GM12878 (cell line): ENCODE data around the gene TRIP11.

ENCODE experiments used
- KDM1A ChIP-seq: fragments of 200-600 bp; sonication (generic); IDR thresholded peaks from 2 replicates; pipeline ENCODE4 v1.6.1; 2016; ENCODE audit warnings: borderline replicate concordance
- NR2C2 ChIP-seq: IDR thresholded peaks from 2 replicates; pipeline ENCODE4 v1.6.1; 2011; ENCODE audit warnings: borderline replicate concordance, low read depth; ENCODE audit not compliant: control insufficient read depth, insufficient read length
- RAD21 ChIP-seq: IDR thresholded peaks from 2 replicates; pipeline ENCODE4 v1.6.1; 2011; ENCODE audit warnings: mild to moderate bottlenecking, low read depth, low read length, moderate library complexity; ENCODE audit not compliant: insufficient read depth
- RELA ChIP-seq: fragments of 450-650 bp; IDR thresholded peaks from 2 replicates; pipeline ENCODE4 v1.8.0; 2014; ENCODE audit warnings: borderline replicate concordance; ENCODE audit not compliant: partially characterized antibody
- SMAD1 ChIP-seq: fragments of 450-650 bp; IDR thresholded peaks from 2 replicates; pipeline ENCODE4 v1.6.1; 2018; ENCODE audit warnings: mild to moderate bottlenecking, low read depth; ENCODE audit not compliant: partially characterized antibody
- SP1 ChIP-seq: IDR thresholded peaks from one replicate; pipeline ENCODE4 v1.6.1; 2011; ENCODE audit warnings: low read depth, low read length
- TF ChIP-seq, protein P1 (sequence below), 3 experiments: IDR thresholded peaks in 2 of 3; conservative IDR thresholded peaks in 1 of 3; 2 replicates each; pipeline ENCODE4 v1.5.1; 2011; ENCODE audit warnings: low read depth in 3 of 3, low read length in 3 of 3, mild to moderate bottlenecking in 3 of 3, control low read depth in 2 of 3, moderate library complexity in 2 of 3, inconsistent platforms in 1 of 3, mixed read lengths in 1 of 3; ENCODE audit not compliant: control insufficient read depth in 2 of 3, insufficient read depth in 1 of 3; ENCODE audit errors: extremely low read depth in 1 of 3
- TF ChIP-seq, protein P2 (sequence below): fragments of 450-650 bp; IDR thresholded peaks from 2 replicates; pipeline ENCODE4 v1.6.1; 2016; ENCODE audit warnings: mild to moderate bottlenecking

GRCh38 chr14:92021523-92021922 lies 18.3 kb downstream of the TRIP11 start:
- TF ChIP-seq, protein P1, sequence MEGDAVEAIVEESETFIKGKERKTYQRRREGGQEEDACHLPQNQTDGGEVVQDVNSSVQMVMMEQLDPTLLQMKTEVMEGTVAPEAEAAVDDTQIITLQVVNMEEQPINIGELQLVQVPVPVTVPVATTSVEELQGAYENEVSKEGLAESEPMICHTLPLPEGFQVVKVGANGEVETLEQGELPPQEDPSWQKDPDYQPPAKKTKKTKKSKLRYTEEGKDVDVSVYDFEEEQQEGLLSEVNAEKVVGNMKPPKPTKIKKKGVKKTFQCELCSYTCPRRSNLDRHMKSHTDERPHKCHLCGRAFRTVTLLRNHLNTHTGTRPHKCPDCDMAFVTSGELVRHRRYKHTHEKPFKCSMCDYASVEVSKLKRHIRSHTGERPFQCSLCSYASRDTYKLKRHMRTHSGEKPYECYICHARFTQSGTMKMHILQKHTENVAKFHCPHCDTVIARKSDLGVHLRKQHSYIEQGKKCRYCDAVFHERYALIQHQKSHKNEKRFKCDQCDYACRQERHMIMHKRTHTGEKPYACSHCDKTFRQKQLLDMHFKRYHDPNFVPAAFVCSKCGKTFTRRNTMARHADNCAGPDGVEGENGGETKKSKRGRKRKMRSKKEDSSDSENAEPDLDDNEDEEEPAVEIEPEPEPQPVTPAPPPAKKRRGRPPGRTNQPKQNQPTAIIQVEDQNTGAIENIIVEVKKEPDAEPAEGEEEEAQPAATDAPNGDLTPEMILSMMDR (IDR thresholded peaks at IDR 0.05 in 2 of 3, conservative IDR thresholded peaks at IDR 0.05 in 1 of 3; ENCODE audit: control insufficient read depth in 2 of 3, extremely low read depth in 1 of 3, insufficient read depth in 1 of 3, low read depth in 3 of 3, low read length in 3 of 3) = no peak
- TF ChIP-seq, protein P2, sequence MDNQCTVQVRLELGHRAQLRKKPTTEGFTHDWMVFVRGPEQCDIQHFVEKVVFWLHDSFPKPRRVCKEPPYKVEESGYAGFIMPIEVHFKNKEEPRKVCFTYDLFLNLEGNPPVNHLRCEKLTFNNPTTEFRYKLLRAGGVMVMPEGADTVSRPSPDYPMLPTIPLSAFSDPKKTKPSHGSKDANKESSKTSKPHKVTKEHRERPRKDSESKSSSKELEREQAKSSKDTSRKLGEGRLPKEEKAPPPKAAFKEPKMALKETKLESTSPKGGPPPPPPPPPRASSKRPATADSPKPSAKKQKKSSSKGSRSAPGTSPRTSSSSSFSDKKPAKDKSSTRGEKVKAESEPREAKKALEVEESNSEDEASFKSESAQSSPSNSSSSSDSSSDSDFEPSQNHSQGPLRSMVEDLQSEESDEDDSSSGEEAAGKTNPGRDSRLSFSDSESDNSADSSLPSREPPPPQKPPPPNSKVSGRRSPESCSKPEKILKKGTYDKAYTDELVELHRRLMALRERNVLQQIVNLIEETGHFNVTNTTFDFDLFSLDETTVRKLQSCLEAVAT = no peak
- no peak for TF ChIP-seq RELA
- TF ChIP-seq SMAD1 = no peak
- no peak for TF ChIP-seq KDM1A
- TF ChIP-seq SP1 = no peak
- TF ChIP-seq RAD21 = no peak
- no peak for TF ChIP-seq NR2C2
